ENCODE data around the gene KLHL24.

GRCh38 chr3:183629546-183630301 is 5.7 kb upstream of the KLHL24 start:
- TF ChIP-seq CTCF (IDR thresholded peaks at IDR 0.05) (no peak), ZFX (IDR thresholded peaks at IDR 0.05; ENCODE audit: borderline replicate concordance) (no peak)
